GM18517 (cell line): ENCODE data around the gene PAFAH1B1.
"Not testable (repeated sequence)": the region's sequence is repeated elsewhere in the genome, so short reads cannot be mapped to it uniquely, and the experiment has no call there.

Experiments used
- ATAC-seq: cut with Tn5 transposase; IDR thresholded peaks from one replicate; pipeline ENCODE4 v1.9.1; 2021; ENCODE audit warnings: mild to moderate bottlenecking, moderate library complexity; ENCODE audit not compliant: unreplicated experiment

Gene PAFAH1B1

DNA sequence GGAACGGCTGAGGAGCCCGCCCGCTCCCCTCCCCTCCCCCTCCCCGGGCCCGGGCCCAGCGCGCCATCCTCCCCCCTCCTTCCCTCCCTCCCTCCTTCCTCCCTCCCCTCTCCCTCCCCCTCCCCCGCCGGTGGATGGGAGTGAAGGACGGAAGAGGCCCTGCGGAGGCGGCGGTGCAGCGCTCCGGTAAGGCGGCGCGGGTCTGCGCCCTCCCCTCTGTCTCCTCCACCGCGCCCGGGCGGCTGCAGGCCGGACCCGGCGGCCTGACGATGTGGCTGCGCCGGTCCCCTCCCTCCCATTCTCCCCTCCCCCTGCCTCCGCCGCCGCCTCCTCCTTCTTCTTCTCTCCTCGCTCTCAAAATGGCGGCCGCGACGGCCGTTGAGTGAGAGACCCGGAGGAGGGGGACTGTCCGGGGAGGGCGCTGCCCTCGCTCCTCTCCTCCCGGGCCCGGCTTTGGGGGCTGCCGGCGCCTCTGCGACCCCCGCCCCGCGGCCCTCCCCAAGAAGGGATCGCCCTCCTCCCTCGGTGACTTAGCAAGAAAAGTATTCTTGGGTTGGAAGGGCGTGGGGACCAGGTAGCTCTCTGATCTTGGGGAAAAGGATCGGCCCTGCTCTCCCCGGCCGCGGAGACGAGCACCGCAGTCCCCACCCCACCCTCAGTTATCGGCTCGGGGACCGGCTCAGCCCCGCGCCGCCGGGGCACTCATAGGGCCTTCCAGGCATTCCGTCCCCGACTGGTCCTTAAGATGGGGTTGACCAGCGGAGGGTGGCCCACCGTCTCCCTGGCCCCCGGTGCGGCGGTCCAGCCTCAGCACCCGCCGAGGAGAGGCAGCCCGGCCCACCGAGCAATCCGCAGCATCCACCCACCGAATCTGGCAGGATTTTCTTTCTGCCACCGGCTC is 617 bp downstream of the PAFAH1B1 start:
- ATAC-seq: peak; percentile 46

DNA sequence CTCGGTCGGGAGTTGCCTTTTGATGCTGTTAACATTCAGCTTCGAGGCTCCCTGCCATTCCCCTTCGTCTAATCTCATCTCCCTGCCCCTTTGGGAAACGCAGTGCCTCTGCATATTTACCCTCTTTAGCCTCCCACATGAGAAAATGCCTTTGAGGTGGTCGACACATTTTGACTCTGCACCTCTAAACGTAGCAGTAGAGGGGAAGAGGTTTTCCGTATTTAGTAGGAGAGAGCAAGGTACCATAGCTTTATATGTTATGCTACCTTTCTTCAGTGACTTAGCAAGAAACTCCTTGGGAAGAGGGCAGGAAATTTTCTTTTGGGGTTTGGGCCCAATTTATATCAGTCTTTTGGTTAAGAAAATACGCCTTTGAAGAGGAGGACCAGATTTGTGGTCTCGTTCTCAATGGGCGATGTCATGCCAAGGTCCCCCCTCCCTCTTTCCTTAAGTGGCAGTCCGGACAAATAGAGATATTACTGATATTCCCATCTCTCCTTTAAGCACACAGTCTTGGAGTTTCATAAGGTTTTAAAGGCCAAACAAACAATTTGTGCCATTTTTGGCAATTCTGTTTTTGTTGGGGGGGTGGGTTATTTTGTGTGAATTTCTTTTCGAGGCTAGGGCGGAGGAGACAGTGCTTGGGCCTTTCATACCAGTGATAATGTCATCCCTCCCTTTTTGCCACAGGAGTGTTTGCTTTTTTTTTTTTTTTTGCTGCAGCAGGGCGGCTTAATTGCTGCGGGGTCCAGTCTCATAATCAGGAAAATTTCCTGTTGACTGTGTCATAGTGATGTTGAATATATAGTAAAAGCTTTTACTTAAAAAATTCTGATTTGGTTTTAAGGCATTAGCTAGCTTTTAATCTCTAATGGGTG is 1.5 kb downstream of the PAFAH1B1 start:
- no peak for ATAC-seq

DNA sequence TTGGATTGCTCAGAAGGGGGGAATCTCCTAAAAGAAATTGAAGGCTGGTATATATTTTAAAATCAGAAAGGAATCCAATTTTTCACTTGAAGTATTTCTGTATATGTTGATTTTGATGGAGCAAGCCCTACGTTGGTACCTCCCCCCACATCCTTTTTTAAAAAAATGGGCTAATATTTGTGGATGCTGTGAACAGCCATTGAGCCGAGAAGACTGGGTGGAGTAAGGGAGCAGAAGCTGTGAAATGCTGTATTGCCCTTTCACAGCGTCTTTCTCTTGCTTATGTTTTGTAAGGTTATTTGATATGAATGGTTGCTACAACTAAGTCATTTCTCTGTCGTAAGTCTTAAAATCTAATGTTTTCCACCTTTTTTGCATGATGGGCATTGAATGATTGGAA is 2.3 kb downstream of the PAFAH1B1 start:
- ATAC-seq: no peak

DNA sequence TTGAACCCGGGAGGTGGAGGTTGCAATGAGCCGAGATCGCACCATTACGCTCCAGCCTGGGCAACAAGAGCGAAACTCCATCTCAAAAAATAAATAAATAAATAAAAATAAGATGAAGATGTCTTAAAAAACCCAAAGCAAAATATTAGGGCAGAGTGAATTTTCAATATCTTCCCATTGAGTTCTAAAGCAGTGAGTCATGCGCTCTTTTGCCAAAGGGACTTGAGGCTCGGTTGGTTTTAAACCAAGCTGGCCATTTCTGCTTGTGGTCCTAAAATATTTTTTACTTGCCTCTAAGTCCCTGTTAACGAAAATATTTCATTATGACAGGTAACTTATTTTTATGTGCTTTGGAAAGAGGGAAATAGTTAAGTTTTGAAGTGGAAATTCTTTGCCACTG is 4.7 kb downstream of the PAFAH1B1 start:
- no peak for ATAC-seq

DNA sequence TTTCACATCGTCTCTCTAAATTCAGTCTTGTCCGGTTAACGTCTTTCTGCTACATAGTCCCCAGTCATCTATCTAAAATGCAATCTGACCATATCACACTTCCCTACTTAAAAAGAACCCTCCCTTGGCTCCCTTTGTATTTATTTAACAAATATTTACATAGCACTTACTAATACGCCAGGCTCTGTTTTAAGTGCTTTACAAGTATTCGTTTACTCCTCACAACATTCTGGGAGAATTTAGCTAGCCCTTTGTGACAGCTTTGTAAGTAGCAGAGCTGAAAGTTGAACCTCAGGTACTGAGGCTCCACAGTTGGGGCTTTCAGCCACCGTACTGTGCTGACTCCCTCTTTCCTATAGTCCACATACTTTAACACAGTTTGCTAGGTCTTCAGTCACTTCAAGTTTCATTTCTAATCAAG is 9.2 kb downstream of the PAFAH1B1 start:
- ATAC-seq: no peak

DNA sequence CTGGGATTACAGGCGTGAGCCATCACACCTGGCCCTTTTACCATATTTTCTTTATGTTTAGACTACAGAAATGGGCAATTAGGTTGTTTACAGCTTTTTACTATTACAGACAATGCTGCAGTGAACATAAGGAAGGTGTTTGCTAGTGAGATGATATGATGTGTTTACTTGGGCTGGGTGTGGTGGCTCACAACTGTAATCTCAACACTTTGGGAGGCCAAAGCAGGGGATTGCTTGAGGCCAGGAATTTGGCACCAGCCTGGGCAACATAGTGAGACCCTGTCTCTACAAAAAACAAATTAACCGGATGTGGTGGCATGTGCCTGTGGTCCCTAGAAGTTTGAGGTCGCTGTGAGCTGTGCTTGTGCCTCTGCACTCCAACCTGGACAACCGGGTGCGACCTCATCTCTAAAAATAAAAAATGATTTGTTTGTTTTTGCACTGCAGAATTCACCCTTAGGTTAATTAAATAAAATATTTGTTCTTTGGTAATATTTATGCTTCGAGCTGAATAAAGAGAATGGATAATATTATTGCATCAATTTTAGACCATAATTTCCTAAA is 15.0 kb downstream of the PAFAH1B1 start:
- ATAC-seq: no peak

DNA sequence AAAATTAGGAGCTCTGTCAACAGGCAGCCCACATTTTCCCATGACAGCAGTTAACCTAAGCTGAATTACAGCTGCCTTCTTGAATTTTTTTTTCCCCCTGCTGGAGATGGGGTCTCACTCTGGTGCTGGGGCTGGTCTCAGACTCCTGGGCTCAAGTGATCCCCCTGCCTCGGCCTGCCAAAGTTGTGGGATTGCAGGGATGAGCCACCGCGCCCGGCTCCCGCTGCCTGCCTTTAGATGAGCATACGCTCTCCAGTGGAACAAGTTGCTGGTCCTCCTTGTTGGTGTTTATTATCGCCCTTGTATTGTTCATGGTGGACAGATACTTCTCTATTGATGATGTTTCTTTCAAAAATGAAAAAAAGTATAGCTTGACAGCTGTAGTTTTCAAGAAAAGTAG is 15.6 kb downstream of the PAFAH1B1 start:
- no peak for ATAC-seq

DNA sequence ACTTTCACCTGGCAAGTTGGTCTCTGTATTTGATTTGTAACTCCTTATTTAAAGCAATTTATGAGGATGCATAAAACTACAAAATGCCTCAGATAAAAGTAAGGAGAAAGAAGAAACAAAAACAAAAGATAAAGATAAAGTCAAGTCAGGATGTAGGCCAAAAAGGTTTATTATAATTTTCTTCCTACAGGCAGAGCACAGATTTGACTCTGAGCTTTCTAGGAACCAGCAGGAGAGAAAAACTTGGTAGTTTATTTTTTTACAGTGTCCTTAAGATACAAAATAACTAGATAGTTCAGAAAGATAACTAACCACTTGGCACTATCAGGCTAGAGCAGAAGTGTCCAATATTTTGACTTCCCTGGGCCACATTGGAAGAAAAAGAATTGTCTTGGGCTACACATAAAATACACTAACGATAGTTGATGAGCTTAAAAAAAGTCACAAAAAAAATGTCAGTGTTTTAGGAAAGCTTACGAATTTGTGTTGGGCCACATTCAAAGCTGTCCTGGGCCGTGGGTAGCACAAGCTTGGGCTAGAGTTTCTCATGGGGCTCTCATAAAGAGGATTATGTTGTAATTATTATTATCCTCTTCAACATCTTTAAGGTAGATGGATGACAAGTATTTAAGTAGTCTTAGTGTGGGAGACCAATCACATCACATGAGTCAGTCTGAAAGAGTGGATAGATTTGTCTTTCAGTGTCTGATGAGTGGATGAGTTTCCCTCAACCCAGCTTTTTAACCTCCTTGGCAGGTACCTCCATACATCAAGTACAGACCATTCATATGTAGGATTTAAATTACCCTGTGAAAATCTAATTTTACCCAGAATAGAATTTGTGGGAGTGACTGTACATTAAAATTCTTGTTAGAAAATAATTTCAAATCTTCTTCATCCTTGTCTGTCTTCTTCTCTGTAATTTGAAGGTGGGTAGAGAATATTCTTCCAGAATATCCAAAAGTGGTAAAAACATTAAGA is 17.0 kb downstream of the PAFAH1B1 start:
- ATAC-seq: no peak

DNA sequence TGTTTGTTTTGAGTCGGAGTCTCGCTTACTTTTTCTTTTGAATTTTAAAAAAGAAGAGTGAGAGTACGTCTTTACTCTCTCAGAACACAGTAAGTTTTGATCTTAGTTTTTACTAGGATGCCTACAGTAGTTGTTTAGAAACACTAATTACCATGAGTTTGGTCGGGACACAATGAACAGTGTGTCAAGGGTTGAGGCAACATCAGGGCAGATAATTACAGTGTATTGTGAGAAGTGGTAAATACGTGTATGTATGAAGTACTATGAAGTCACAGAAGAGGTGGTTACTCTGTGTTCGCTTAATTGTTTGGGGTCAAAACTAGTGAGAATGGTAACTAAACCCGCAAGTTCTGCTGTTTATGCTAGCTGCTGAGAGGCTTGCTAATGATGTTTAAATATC is 18.2 kb downstream of the PAFAH1B1 start:
- ATAC-seq: no peak

DNA sequence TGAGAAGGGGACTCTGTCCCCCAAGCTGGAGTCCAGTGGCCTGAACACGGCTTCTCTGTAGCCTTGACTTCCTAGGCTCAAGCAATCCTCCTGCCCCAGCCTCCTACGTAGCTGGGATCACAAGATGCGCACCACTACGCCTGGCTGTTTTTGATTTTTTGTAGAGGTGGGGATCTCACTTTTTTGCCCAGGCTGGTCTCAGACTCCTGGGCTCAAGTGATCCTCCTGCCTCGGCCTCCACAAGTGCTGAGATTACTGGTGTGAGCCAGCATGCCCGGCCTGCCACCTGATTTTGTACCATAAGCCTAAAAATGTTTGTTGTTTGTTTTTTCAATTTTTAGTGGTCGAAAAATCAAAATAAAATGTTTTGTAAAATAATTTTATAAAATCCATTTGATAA is 19.2 kb downstream of the PAFAH1B1 start:
- no peak for ATAC-seq

DNA sequence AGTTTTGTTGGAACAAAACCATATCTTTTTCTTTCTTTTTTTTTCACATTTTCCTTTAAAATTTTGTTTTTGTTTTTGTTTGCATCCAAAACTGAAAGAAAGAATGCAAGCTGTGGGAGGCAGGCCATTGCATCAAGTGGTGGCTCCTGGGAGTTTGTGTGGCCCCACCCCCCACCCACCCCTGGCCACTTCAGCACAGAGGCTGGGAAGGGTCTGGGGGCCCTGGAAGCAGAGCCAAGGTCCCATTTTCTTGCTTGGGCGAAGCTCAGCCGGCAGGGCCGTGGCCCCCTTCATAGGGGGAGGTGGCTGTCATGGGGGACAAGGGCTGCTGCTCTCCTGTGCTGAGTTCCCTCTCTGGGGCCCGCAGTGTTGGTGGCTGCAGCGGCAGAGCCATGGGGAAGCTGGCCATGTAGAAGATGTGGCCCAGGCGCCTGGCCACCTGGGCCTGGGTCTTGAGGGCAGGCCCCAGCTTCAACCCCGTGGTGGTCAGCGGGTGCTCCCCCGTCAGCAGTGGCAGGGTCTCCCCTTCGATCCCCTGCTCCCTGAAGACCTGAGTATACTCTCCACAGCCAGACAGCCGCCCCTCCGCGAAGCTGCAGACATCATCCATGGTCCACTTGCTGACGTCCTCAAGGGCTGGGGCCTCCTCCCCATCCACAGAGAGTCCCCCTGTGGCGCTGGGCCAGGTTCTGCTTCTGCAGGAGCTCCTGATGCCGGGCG is 19.8 kb downstream of the PAFAH1B1 start:
- ATAC-seq: no peak

DNA sequence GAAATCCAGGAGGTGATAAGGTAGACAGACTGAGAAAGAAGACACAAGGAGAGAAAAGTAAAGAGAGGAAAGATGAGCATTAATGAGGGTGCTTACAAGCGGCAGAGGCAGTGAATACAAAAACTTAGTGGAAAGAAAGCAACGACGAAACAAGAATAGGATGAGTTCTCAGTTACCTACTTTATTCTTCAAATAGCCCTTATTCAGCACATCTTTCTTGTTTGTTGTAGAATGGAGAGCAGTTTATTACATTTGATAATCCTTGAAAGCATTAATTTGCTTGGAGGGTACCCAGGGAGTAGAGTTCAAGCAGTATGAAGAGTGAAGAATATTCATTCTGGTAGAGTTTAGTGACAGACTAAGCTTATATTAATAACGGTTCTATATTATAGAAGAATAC is 22.4 kb downstream of the PAFAH1B1 start:
- no peak for ATAC-seq

DNA sequence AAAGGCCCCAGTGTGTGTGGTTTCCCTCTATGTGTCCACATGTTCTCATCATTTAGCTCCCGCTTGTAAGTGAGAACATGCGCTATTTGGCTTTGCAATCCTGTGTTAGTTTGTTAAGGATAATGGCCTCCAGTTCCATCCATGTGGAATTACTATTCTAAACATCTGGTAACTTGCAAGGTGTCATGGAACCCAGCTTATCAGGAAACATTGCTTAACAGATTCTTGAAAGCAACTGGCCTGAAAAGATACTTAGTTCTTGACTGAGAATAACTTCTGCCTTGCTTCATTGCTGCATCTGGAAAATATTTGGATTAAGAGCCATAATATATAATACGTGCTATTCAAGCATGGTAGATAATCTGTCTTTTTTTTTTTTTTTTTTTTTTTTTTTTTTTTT is 27.8 kb downstream of the PAFAH1B1 start:
- no peak for ATAC-seq

DNA sequence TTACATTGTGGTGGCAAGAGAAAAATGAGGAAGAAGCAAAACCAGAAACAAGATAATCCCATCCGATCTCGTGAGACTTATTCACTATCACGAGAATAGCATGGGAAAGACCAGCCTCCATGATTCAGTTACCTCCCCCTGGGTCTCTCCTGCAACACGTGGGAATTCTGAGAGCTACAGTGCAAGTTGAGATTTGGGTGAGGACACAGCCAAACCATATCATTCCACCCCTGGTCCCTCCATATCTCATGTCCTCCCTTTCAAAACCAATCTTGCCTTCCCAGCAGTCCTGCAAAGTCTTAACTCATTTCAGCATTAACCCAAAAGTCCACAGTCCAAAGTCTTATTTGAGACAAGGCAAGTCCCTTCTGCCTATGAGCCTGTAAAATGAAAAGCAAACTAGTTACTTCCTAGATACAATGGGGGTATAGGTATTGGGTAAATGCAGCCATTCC is 28.5 kb downstream of the PAFAH1B1 start:
- not testable (repeated sequence) for ATAC-seq

DNA sequence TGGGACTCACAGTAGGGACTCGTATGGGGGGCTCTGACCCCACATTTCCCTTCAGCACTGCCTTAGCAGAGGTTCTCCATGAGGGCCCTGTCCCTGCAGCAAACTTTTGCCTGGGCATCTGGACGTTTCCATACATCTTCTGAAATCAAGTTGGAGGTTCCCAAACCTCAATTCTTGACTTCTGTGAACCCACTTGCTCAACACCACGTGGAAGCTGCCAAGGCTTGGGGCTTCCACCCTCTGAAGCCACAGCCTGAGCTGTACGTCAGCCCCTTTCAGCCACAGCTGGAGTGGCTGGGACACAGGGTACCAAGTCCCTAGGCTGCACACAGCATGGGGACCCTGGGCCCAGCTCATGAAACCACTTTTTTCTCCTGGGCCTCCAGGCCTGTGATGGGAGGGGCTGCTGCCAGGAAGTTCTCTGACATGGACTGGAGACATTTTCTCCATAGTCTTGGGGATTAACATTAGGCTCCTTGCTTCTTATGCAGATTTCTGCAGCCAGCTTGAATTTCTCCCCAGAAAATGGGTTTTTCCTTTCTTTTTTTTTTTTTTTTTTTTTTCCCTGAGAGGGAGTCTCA is 29.4 kb downstream of the PAFAH1B1 start:
- not testable (repeated sequence) for ATAC-seq

DNA sequence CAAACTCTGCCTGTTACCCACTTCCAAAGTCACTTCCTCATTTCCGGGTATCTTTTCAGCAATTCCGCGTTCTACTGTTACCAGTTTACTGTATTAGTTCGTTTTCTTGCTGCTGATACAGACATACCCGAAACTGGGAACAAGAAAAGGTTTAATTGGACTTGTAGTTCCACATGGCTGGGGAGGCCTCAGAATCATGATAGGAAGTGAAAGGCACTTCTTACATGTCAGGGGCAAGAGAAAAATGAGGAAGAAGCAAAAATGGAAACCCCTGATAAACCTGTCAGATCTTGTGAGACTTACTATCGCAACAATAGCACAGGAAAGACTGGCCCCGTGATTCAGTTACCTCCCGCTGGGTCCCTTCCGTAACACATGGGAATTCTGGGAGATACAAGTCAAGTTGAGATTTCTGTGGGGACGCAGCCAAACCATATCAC is 30.9 kb downstream of the PAFAH1B1 start:
- no peak for ATAC-seq

DNA sequence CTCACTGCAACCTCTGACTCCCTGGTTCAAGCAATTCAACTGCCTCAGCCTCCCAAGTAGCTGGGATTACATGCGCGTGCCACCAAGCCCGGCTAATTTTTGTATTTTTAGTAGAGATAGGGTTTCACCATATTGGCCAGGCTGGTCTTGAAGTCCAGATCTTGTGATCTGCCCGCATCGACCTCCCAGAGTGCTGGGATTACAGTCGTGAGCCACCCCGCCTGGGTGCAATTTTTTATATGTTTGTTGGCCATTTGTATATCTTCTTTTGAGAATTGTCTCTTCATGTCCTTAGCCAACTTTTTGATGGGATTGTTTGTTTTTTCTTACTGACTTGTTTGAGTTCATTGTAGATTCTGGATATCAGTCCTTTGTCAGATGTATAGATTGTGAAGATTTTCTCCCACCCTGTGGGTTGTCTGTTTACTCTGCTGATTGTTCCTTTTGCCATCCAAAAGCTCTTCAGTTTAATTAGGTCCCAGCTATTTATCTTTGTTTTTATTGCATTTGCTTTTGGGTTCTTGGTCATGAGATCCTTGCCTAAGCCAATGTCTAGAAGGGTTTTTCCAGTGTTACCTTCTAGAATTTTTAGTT is 33.3 kb downstream of the PAFAH1B1 start:
- ATAC-seq: not testable (repeated sequence)

DNA sequence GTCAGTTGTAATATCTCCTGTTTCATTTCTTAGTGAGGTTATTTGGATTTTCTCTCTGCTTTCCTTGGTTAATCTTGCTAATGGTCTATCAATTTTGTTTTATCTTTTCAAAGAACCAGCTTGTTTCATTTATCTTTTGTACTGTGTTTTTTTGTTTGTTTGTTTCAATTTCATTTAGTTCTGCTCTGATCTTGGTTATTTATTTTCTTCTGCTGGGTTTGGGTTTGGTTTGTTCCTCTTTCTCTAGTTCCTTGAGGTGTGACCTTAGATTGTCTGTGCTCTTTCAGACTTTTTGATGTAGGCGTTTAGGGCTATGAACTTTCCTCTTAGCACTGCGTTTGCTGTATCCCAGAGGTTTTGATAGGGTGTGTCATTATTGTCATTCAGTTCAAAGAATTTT is 35.5 kb downstream of the PAFAH1B1 start:
- not testable (repeated sequence) for ATAC-seq

DNA sequence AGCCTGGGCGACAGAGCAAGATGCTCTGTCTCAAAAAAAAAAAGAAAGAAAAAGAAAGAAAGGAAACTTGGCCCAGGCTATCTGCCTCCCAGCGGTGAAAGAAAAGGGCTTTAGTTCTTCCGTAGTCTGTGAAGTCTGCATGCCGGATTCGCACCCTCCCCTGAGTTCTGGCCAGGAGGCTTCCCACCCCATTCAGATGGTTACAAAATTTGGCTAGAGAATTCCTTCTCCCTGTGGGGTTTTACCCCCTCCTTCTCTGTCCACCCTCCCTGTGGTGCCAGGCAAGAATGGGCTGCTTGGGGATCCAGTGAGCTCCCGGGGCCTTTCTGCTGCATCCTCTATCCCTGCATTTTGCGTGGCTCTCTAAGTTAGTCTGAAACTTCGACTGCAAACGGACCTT is 37.8 kb downstream of the PAFAH1B1 start:
- no peak for ATAC-seq
